Measurements from ENCODE around the gene HGFAC. TPM values are rescaled to one million over a fixed set of nuclear protein-coding genes. Genes with fewer than 3 reads are reported as not detected.

HGFAC gene
- total RNA-seq, 1 experiment from 2014 or later, result 0.20 TPM

DNA sequence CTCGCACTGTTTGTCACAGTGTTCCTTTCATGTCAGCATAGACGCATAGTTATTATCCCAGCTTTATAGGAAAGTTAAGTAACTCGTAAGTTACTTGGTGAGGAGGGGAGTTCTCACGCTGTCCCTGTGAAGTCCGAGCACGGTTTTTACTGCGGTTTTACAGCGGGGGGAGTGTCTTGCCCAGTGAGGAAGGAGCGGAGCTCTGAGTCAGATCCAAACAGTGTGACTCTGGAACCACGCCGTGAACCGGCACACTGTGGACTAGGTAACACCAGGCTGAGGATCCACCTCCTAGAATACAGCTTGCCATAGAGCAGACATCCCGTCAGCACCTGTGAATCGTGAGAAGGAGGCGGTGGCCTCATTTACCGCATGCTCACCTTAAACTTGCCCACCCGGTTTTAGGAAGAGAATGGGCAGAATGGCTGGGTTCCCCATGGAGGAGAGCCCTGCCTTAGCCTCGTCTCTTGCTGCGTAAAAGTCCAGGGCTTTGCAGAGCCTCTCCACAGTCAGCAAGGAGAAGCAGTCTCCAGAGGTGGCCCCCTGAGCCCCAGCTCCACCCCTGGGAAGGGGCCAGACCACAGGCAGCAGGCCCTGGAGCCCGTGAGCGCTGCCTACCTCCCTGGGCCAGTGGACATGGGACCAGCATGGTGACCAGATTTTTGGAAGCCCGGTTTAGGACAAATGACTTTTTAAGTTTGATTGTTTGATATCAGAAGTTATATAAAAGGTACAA lies 40.2 kb upstream of the HGFAC start:
- peaks cover 16% of the 10 kb centered on the region for H3K36me3 Mint-ChIP-seq
- no peak for TF ChIP-seq ZNF671 (CRISPR knock-in tag; IDR thresholded peaks at IDR 0.05)
- no peak for TF ChIP-seq ZNF396 (CRISPR knock-in tag; IDR thresholded peaks at IDR 0.05; ENCODE audit: borderline replicate concordance)
- TF ChIP-seq ETV6 (CRISPR knock-in tag; IDR thresholded peaks at IDR 0.05), result no peak
- no peak for TF ChIP-seq SP1 (CRISPR knock-in tag; conservative IDR thresholded peaks at IDR 0.05)
- H3K4me1 Mint-ChIP-seq, result no peaks in the 10 kb centered on the region
- POLR2A ChIA-PET, result no interaction called here
- peaks cover 23% of the 10 kb centered on the region for H3K9me3 Mint-ChIP-seq
- H3K27ac Mint-ChIP-seq, result no peak overlapping the region
- DNase-seq (ENCODE audit: low spot score) (no peak), ATAC-seq (no peak; the same call in 1 of the 2 replicates)
- CTCF ChIA-PET, result no interaction called here
- no peak overlapping the region for H3K4me3 Mint-ChIP-seq
- H3K27me3 Mint-ChIP-seq (ENCODE audit: low read depth), result peaks cover 5% of the 10 kb centered on the region; the same call in 1 of the 2 replicates

GRCh38 chr4:3402491-3403347 lies 39.0 kb upstream of the HGFAC start:
- H3K9me3 Mint-ChIP-seq, result peaks cover 16% of the 10 kb centered on the region
- CTCF ChIA-PET, result no interaction called here

More at GRCh38 chr4:3402491-3403347, 39.0 kb upstream of the HGFAC start:
- POLR2A ChIA-PET, result no interaction called here
- H3K36me3 Mint-ChIP-seq, result peaks cover 14% of the 10 kb centered on the region
- H3K27ac Mint-ChIP-seq, result no peak overlapping the region
- ATAC-seq (no peak), DNase-seq (ENCODE audit: low spot score) (no peak)
- no peak for TF ChIP-seq ZBTB21 (CRISPR knock-in tag; IDR thresholded peaks at IDR 0.05; ENCODE audit: borderline replicate concordance)
- no peak for TF ChIP-seq ZNF532 (CRISPR knock-in tag; IDR thresholded peaks at IDR 0.05; ENCODE audit: borderline replicate concordance)
- TF ChIP-seq PREB (CRISPR knock-in tag; IDR thresholded peaks at IDR 0.05; ENCODE audit: borderline replicate concordance), result no peak
- TF ChIP-seq ERG (CRISPR knock-in tag; IDR thresholded peaks at IDR 0.05), result no peak
- TF ChIP-seq ESRRA (CRISPR knock-in tag; IDR thresholded peaks at IDR 0.05; ENCODE audit: borderline replicate concordance), result no peak
- TF ChIP-seq OVOL2 (CRISPR knock-in tag; IDR thresholded peaks at IDR 0.05; ENCODE audit: borderline replicate concordance), result no peak
- TF ChIP-seq ZNF425 (CRISPR knock-in tag; conservative IDR thresholded peaks at IDR 0.05), result no peak
- TF ChIP-seq SP1 (CRISPR knock-in tag; conservative IDR thresholded peaks at IDR 0.05), result no peak
- no peak for TF ChIP-seq ATF2 (CRISPR knock-in tag; IDR thresholded peaks at IDR 0.05; ENCODE audit: borderline replicate concordance, low read depth)
- no peak for TF ChIP-seq E2F4 (CRISPR knock-in tag; IDR thresholded peaks at IDR 0.05; ENCODE audit: borderline replicate concordance, low read depth)
- TF ChIP-seq GTF2I (CRISPR knock-in tag; conservative IDR thresholded peaks at IDR 0.05), result no peak
- H3K4me3 Mint-ChIP-seq, result no peak overlapping the region
- H3K4me1 Mint-ChIP-seq, result no peaks in the 10 kb centered on the region
- peaks cover 5% of the 10 kb centered on the region; the same call in 1 of the 2 replicates for H3K27me3 Mint-ChIP-seq (ENCODE audit: low read depth)

Data from WTC11 (cell line).